D341Med (cell line): ENCODE measurements around the gene ZPLD1.
A peak's percentile ranks its signal among the peaks of the same experiment; 100 is the strongest.

Source experiments
- DNase-seq: peaks from one replicate; pipeline ENCODE4 v3.0.0; 2012; ENCODE audit warnings: low spot score

The ZPLD1 gene

DNA sequence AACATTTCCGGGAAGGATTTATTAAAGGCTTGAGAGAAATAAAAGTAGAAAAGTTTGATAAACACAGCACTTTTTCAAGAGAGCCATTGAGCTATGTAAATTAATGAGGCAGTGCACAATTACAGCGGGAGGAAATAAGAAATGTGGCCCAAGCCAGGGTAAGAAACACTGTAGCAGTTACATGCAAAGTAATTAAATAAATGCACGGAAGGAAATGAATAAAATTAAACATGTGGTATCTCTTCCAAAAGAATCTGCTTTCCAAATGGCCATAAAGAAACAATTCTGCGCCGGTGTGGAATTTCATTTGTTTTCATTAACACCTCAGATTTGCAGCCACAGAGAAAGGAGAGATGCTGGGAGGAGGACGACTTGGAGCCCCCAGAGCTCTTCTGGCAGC lies 35.3 kb downstream of the ZPLD1 start:
- no peak for DNase-seq

DNA sequence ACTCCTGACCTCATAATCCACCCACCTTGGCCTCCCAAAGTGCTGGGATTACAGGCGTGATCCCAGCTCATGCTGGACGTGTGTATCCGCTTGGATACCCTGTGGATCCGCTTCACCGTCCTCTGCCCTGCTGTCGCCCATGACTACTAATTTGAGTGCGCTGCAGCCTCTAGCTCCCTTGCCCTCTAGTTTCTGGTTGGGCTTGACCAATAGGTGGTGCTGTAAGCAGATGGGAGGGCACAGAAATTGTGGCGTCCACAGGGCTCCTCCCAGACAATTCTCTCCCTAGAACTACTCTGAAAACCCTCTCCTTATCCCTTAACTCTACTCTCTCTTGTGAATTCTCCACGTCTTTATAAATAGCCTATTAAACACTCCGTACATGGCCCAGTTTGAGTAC lies 36.2 kb downstream of the ZPLD1 start:
- DNase-seq, result no peak

DNA sequence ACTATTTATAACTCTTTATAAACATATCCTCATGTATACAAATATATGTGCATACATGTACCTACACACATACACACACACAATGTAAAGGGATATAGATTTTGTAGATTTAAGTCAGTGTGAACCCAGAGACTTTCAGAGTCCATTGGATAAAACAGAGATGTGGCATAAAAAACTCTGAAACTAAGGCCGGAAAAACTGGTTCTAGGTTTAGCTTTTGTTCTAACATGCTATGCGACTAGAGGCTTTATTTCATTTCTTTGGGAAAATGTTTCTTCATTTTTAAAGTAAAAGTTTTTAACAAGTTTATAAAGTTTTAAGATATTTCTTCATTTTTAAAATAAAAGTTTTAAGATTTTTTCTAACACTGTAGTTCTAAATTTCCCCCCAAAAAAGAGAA lies 36.7 kb downstream of the ZPLD1 start:
- DNase-seq, result no peak

DNA sequence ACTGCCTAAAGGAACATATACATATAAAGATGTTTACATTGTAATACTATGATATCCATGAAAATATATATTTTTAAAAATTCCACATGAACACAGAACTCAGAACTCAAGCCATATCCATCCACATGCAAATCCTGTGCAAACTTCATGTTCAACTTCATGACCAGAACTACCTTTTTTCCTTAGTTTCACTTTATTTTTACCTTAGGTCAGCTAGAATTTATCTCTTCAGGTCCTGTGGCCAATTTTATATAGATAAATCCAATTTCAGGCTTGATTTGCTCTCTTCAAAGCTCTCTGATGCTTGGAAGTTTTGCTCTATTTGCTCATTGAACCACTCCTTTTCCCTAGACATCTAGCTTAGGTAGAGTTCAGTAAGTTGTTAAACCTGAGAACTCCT lies 38.8 kb downstream of the ZPLD1 start:
- DNase-seq, result no peak

DNA sequence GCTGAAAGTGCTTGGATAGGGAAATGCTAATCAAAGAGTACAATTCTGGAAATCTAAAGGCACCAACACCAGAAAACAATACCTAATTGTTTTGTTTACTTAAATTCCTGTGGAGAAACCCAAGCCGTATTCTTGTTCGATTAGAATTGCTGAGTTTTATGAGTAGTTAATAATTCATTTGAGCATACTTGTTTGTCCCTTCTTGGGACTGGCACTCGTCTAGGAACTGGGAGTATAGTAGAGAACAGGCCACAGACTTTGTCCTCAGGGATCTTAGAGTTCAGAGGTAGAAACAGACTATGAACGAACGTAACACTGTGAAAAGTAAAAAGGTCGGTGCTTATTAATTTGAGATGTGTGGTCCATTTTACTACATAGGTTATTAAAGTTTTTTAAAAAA lies 39.4 kb downstream of the ZPLD1 start:
- DNase-seq, result no peak

DNA sequence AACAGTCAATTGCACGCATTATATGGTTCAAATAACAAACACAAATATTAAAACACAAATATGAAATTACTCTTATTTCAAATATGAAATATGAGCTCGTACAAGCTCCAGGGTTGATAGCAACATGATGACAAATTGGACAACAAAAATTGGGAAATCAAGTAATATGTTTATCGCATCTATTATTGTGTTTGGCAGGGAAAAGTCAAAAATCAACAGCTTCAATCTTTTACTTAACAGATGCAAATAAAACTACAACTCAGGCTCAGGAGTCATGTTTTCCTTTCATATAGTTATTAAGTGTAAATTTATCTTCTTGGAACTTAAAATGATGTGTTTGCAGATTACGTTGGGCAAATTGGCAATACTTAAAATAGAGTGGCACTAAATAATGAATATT lies 41.4 kb downstream of the ZPLD1 start:
- DNase-seq, result no peak

DNA sequence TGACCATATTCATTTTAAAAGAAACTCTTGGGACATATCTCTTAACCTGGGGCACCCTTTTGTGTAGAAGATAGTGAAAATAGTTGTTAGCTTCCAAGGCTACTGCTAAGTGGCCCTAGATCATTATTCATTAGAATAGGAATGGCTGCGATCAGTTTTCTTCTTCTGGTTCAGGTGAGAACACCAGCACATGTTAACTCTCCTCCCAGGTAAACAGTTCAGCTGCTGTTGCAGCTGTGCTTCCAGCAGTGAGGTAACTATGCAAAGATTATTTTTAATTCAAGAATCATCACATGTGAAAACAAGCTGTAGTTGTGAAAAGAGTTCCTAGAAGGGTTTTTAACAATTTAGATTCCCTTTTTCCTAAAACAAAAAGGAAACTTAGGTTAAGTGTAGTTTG lies 43.3 kb downstream of the ZPLD1 start:
- no peak for DNase-seq

DNA sequence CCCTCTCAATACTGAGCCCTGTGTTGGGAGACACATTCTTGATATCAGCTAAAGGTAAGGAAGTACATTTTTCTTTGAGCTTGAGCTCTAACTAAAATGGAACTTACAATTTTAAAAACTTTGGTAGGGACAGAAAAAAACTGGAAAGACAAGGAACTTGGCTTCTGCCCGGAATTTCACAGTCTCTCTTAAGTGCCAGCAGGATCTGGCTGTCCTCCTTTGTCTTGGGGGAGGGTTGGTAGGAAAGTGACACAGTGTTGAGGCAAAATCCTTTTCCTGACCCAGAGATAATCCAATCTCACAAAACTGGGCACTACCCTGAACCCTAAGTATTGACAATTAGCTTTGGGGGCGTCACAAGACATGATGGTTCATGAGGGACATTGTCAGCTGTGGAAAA lies 45.3 kb downstream of the ZPLD1 start:
- no peak for DNase-seq

DNA sequence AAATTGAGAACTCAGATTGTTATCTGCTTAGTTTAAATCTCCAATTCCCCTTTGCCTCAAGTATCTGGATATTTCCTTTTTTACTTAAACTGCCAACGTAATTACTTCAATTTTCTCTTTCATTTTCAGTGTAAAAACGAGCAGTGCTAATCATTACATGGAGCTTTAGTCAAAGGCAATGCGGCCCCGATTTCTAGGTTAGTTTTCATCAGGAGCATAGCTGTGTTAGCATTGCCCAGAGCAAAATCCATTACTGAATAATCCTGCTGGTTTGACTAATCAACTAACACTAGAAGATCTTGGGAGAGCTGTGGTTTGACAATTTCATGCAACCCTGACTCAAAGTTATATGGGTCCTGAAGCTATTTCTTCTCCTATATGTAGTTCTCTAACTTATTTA lies 46.2 kb downstream of the ZPLD1 start:
- DNase-seq, result no peak

DNA sequence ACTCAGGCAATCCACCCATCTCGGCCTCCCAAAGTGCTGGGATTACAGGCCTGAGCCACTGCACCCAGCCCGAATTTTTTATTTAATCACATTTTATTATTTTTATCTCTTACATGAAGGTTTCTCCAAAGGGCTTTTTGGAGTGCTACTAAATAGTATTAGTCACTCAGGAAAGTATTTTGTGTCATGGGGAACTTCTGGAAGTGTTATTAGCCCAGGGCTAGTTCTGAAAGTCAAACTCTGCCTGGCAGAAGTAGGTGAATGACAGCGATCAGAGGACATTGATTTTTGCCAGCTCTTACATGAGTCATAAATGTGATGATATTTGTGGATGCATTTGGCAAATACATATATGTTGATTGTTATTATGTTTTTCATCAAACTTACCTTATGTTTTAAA lies 48.7 kb downstream of the ZPLD1 start:
- no peak for DNase-seq

DNA sequence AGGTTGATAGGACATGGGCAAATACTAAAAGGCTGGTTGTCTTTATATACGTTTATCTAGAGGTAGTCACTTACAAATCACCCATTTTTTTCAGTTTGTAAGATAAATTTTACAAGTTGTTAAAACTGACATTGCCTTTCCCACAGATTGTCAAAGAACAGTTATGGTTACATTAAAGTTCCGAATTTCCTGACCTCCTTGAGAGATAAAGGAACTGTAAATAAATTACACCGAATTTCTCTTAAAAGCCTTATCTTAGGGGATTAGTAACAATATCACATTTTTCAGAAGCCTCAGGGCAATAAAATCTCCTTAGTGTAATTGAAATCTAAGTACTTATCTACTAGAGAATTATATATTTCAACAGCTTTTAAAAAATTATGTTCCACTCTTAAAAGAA lies 49.5 kb downstream of the ZPLD1 start:
- no peak for DNase-seq

DNA sequence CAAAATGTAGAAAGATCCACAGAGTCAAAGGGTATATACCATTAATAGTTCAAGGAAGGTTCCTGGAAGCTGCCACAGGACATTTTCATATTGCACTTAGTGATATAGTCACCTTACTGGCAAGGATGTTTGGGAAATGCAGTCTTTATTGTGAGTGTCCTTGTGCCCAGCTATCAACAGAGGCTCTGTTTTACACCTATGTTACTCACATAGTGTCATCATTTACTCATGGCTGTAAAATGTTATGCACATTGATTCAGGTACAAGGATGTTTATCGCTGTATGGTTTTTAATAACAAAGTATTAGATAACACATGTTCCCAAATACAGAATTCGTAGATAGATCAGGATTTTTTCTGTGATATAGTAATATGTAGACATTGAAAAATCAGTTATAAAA lies 50.9 kb downstream of the ZPLD1 start:
- no peak for DNase-seq

DNA sequence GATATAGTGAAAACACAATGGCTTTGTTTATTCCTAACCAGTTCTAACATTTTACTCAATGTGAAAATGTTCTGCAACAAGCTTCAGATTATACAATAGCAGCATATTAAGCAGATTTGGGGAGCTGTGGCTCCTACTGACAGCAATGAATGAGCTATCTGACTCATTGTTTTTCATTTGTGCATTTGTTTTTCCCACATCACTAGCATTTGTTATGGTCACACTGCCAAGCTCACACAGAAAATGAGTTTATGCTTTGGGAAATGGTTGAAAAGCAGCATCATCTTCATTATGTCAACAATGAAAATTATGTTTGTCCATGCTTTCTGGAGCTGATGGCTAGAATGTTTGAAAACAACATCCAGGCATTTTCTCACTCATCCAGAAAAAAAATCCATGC lies 53.5 kb downstream of the ZPLD1 start:
- no peak for DNase-seq

DNA sequence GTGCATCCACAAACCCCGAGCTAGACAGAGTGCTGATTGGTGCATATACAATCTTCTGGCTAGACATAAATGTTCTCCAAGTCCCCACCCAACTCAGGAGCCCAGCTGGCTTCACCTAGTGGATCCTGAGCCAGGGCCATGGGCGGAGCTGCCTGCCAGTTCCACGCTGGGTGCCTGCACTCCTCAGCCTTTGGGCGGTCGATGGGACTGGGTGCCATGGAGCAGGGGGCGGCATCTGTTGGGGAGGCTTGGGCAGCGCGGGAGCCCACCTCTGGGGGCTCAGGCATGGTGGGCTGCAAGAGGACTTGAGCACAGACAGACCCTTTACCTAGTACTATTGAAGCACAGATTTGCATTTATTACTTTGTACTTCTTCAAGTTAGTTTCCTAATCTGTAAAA lies 57.5 kb downstream of the ZPLD1 start:
- DNase-seq, result no peak

DNA sequence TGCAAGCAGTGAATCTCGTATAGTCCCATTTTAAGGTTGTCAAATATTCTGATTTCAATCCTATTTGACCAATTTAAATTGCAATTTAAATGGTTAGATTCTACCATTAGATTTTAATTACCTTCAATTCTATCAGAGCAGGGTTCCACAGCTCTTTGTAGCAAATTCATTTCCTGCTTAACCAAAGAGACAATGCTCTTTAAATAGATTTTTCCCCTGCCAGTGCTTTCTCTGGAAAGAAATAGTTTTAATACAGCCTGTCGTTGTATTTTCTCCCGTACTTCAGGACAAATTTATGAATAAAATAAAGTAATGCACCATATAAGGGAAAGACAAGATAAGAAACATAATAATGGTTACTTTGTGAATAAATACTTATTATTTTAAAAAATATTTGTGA lies 62.8 kb downstream of the ZPLD1 start:
- DNase-seq, result no peak

DNA sequence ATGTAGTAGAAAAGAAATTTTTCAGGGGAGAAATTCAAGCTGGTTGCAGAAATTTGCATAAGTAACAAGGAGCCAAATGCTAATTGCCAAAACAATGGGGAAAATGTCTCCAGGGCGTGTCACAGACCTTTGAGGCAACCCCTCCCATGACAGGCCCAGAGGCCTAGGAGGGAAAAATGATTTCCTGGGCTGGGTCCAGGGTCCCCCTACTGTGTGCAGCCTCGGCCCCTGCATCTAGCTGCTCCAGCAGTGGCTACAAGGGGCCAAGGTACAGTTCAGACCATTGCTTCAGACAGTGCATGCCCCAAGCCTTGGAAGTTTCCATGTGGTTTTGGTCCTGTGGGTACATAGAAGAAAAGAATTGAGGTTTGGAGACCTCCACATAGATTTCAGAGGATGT lies 70.7 kb downstream of the ZPLD1 start:
- DNase-seq, result no peak

DNA sequence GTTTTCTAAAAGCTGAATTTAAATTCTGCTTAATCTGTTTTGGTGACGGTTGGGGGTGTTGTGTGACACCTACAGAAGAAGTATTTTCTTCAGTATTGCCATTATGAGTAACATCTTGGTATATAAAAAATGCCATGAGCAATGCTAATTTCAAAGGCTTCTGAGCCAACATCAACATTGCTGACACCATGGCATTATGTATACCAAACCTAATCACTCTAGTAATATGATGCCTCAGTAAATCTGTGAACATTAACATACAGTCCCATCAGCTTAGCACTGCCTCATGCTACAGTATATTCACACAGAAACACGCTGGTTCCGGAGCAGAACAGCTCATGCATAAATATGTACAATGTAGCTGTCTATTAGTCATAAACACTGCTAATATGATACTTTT lies 75.8 kb downstream of the ZPLD1 start:
- no peak for DNase-seq

DNA sequence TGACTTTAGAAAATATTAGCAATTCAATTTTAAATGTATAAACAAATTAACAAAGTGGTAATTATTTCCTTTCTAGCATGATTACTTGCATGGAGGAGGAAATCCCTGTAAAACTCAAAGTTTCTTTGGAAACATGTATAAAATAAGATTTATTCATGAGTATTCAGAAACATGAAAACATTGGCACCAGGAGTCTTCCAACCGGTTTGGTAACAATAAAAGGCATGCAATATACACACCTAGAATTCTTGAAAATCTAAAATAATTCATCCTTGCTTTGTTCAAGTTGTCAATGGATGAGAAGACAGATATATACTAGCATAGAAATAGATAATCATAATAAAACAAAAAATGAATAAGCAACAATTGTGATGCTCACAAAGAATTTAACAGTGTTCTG lies 76.4 kb downstream of the ZPLD1 start:
- DNase-seq, result no peak

DNA sequence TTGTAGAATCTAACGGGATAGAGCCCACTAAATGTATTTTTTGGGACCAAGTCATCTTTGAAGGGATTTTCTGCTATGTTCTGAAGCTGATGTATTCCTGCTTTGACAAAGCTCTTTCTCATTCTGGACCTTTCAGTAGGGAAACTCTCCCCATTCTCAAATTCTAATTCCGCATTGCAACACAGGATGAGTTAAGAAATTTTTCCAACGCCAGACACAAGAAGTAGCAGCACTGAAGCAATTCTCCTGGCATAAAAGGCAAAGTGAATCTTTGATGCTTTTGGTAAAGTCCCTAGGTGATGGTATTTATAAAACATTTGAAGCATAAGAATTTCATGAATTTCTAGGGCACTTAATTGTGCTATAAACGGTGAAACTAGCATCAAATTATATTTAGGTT lies 76.8 kb downstream of the ZPLD1 start:
- DNase-seq, result no peak

DNA sequence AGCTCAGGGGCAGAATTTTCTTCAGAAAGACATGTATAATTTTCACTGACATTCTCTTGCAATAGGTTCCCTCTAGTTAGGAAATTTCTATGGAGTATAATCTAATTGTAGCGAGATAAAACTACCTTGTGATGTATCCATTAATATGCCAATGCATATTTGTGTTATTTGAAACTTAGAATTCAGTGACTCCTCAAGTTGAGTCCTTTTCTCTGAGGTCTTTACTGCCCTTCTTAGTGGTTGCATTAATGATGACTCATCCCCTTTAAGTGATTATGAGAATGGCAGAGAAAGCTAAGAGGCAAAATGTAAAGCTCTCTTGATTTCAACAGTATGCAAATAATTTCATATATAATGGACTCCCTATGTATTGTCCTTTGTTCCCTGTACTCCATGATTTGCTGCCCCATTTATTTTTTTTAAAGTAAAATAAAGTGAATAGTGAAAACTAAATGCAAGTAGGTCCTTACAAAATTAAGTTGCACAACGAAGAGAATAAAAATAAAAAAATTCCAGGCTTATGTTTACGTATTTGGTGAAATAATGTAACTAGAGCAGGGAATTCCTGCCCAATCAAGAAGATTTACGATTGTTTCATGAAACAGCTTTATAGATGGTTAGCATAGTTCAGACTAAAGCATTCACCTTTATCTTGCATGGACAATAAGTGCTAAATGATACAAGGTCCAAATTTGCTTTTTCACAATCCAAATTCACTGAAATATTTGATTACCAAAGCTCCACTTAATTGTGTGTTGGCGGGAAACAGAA lies 78.1 kb downstream of the ZPLD1 start:
- DNase-seq, result no peak

DNA sequence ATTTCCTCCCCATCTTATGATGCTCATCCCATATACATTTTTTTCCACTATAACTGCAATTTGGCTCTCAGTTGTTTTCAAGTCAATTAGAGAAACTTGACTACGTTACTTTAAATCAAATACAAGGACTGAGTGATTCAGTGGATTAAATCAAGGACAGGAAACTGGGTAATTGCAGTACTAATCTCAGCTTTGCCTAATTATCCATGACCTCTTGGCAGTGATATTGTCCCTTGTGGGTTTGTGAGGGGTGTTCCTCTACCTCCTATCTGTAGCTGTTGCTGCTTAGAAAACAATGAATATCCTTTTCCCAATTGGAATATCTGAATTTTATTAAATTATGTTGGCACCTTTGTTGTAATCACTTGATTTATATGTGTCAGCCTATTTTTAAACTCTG lies 79.4 kb downstream of the ZPLD1 start:
- DNase-seq, result peak; percentile 51

DNA sequence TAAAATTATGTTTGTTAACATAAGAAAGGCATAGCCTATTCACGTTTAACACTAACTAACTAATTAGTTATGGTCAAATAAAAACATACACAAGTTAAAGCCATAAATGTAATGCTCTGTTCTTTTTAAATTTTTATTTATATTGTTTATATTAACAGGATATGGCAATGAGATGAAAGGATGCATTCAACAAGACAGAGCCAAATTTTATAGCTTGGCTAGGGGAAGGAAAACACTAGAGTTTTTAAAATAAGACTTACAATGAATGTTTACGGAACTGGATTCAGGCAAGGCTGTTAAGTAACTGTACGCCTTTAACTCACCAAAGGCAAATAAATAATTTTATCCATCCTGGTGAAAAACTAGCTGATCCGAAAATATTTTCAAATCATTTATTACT lies 86.4 kb downstream of the ZPLD1 start:
- no peak for DNase-seq

DNA sequence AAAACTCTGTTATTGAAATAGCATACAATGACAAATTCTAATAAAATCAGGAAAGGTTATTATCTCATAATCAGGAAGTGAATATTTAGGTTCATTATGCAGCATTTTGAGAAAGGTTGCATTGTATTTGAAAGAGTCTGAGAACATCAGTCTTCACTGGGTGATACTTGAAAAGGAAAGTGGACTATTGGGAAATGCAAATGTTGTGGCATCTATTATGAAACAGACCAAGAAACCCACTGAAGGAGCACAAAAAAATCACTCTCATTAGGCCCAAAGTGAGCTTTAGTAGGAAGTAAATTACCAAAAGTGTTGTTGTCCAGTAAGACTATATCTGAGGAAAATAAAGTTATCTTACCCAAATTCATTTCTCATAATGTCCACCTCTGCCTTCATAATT lies 90.8 kb downstream of the ZPLD1 start:
- DNase-seq, result no peak

DNA sequence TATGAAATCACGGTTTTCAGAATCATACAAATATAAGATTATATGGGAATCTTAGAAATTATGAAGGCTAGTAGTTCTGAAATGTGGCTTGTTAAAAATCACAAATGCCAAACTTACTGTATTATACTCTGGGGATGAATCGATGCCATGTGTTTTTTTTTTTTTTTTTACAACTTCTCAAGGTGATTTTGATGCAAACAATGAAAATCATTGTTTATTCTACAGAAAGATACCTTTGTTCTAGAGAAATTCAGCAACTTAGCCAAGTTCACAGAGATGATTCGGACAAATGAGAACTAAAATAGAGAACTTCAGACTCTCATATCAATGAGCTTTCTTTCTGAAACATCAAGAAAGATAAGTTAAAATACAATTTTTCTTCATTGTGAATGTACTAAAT lies 92.0 kb downstream of the ZPLD1 start:
- no peak for DNase-seq

DNA sequence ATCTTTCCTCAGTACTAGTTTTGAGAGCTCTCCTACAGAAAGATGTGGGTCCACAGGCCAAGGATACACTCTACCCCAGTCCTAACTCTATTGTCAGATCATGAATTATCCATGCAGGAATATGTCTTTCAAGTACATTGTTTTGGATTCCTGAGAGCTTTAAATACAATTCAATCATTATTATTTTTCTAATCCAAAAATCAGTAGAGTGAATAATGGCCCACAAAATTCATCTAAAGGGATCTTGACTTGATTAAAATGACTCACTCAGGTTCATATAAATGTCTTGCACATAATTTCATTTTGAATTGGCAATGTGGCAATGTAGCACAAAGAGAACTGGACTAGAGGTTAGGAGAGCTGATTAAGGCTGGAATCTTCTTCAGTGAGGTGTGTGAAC lies 93.9 kb downstream of the ZPLD1 start:
- no peak for DNase-seq
